GM23338 (cell line): ENCODE measurements around the gene HTT. TPM values are rescaled to one million over a fixed set of nuclear protein-coding genes. Genes with fewer than 3 reads are reported as not detected.

ENCODE experiments used
- ATAC-seq: fragments of 200-7000 bp; cut with Tn5 transposase; 3 replicates; pipeline ENCODE4 v1.9.1; 2020
- DNase-seq: peaks from one replicate; pipeline ENCODE4 v3.0.0-alpha.2; 2015; ENCODE audit warnings: low spot score
- H2AFZ ChIP-seq: fragments of 200-600 bp; sonication (generic); 2 replicates; pipeline ENCODE4 v1.8.0; 2016; ENCODE audit warnings: antibody characterized with exemption, mild to moderate bottlenecking, moderate library complexity
- H3F3A ChIP-seq: fragments of 200-600 bp; sonication (generic); replicated peaks from 2 replicates; pipeline ENCODE4 v1.8.0; 2017; ENCODE audit warnings: antibody characterized with exemption, mixed run types, low read depth
- H3K27ac ChIP-seq: fragments of 200-600 bp; sonication (generic); 2 replicates; pipeline ENCODE4 v1.6.1; 2016; ENCODE audit warnings: low read depth
- H3K27me3 ChIP-seq: fragments of 200-600 bp; sonication (generic); 2 replicates; pipeline ENCODE4 v1.8.0; 2016; ENCODE audit warnings: mild to moderate bottlenecking, mixed run types, moderate library complexity; ENCODE audit not compliant: insufficient read depth
- H3K36me3 ChIP-seq: fragments of 200-600 bp; sonication (generic); 2 replicates; pipeline ENCODE4 v1.8.0; 2016; ENCODE audit warnings: mild to moderate bottlenecking; ENCODE audit not compliant: insufficient read depth
- H3K4me1 ChIP-seq: fragments of 200-600 bp; sonication (generic); 2 replicates; pipeline ENCODE4 v1.8.0; 2016; ENCODE audit warnings: mild to moderate bottlenecking, moderate library complexity; ENCODE audit not compliant: insufficient read depth
- H3K4me2 ChIP-seq: fragments of 200-600 bp; sonication (generic); 2 replicates; pipeline ENCODE4 v1.7.1; 2017; ENCODE audit warnings: mixed run types
- H3K4me3 ChIP-seq: fragments of 200-600 bp; sonication (generic); 2 replicates; pipeline ENCODE4 v1.6.1; 2016; ENCODE audit warnings: mixed run types
- H3K79me2 ChIP-seq: fragments of 200-600 bp; sonication (generic); replicated peaks from 2 replicates; pipeline ENCODE4 v1.8.0; 2017; ENCODE audit warnings: mild to moderate bottlenecking; ENCODE audit not compliant: insufficient read depth
- H3K9me2 ChIP-seq: fragments of 200-600 bp; sonication (generic); 2 replicates; pipeline ENCODE4 v1.8.0; 2017; ENCODE audit not compliant: insufficient read depth
- H4K20me1 ChIP-seq: fragments of 200-600 bp; sonication (generic); replicated peaks from 2 replicates; pipeline ENCODE4 v1.8.0; 2017; ENCODE audit warnings: mild to moderate bottlenecking; ENCODE audit not compliant: insufficient read depth
- H3K27ac Mint-ChIP-seq: 2 replicates; pipeline ENCODE4 v1.8.0; 2020; ENCODE audit warnings: inconsistent platforms, mild to moderate bottlenecking, moderate library complexity, mixed read lengths
- H3K27me3 Mint-ChIP-seq: 3 replicates; pipeline ENCODE4 v1.8.0; 2022; ENCODE audit warnings: low read depth, mild to moderate bottlenecking, moderate library complexity, mixed read lengths, inconsistent platforms; ENCODE audit not compliant: insufficient read depth, poor library complexity
- H3K36me3 Mint-ChIP-seq: 3 replicates; pipeline ENCODE4 v1.8.0; 2021; ENCODE audit warnings: low read depth, mild to moderate bottlenecking, inconsistent platforms, moderate library complexity, mixed read lengths
- H3K4me1 Mint-ChIP-seq: 3 replicates; pipeline ENCODE4 v1.8.0; 2020; ENCODE audit warnings: mild to moderate bottlenecking, inconsistent platforms, mixed read lengths
- H3K4me3 Mint-ChIP-seq: 3 replicates; pipeline ENCODE4 v1.8.0; 2021; ENCODE audit warnings: moderate library complexity, mild to moderate bottlenecking, inconsistent platforms, mixed read lengths
- H3K9me3 Mint-ChIP-seq: 3 replicates; pipeline ENCODE4 v1.8.0; 2020; ENCODE audit warnings: moderate library complexity, mild to moderate bottlenecking, inconsistent platforms, mixed read lengths
- CREB1 ChIP-seq: fragments of 250-450 bp; sonication (Bioruptor Pico); IDR thresholded peaks from 2 replicates; pipeline ENCODE4 v1.5.0; 2020; ENCODE audit warnings: low read depth, mild to moderate bottlenecking, moderate library complexity
- EZH2 ChIP-seq: fragments of 200-600 bp; sonication (generic); IDR thresholded peaks from one replicate; pipeline ENCODE4 v1.8.0; 2017; ENCODE audit warnings: antibody characterized with exemption, mild to moderate bottlenecking, low read depth; ENCODE audit not compliant: unreplicated experiment
- EZH2phosphoT487 ChIP-seq: fragments of 200-600 bp; sonication (generic); IDR thresholded peaks from one replicate; pipeline ENCODE4 v1.8.1; 2018; ENCODE audit warnings: antibody characterized with exemption; ENCODE audit not compliant: unreplicated experiment
- JUNB ChIP-seq: IDR thresholded peaks from one replicate; pipeline ENCODE4 v1.6.1; 2016; ENCODE audit warnings: antibody characterized with exemption; ENCODE audit not compliant: unreplicated experiment
- POLR2AphosphoS5 ChIP-seq: IDR thresholded peaks from 2 replicates; pipeline ENCODE4 v1.6.1; 2016; ENCODE audit warnings: antibody characterized with exemption, low read depth
- STAT1 ChIP-seq: IDR thresholded peaks from one replicate; pipeline ENCODE4 v1.6.1; 2016; ENCODE audit warnings: antibody characterized with exemption; ENCODE audit not compliant: unreplicated experiment
- ZNF114 ChIP-seq: fragments of 250-450 bp; sonication (Bioruptor Pico); IDR thresholded peaks from 2 replicates; pipeline ENCODE4 v1.5.0; 2020; ENCODE audit warnings: mild to moderate bottlenecking, moderate library complexity
- ZNF331 ChIP-seq: fragments of 250-450 bp; sonication (Bioruptor Pico); IDR thresholded peaks from 2 replicates; pipeline ENCODE4 v1.5.0; 2020; ENCODE audit warnings: low read depth, mild to moderate bottlenecking, moderate library complexity
- polyA plus RNA-seq: library from polyadenylated mRNA; unstranded; fragments of >200 nt; fragmentation: Nextera tagmentation; extraction: Ambion mirVana; gene quantifications from 2 replicates; pipeline ENCODE4 v1.2.1, GENCODE V29; 2016
- total RNA-seq: library from RNA; depleted of rRNA; stranded (reverse); fragments of >200 nt; shearing (Covaris generic); gene quantifications from 2 replicates; pipeline ENCODE4 v1.2.3, GENCODE V29; 2014
- TF ChIP-seq, protein P1 (sequence below): IDR thresholded peaks from one replicate; pipeline ENCODE4 v1.6.1; 2018; ENCODE audit warnings: antibody characterized with exemption; ENCODE audit not compliant: unreplicated experiment
- TF ChIP-seq, protein P2 (sequence below), 2 experiments: fragments of 200-600 bp in 1 of 2; sonication (generic) in 1 of 2; conservative IDR thresholded peaks; 2 replicates each; pipeline versions ENCODE4 v1.5.1 to v1.6.1; 2016 to 2017; ENCODE audit warnings: antibody characterized with exemption in 2 of 2, low read depth in 2 of 2, mild to moderate bottlenecking in 2 of 2, moderate library complexity in 1 of 2
- TF ChIP-seq, protein P3 (sequence below): IDR thresholded peaks from 2 replicates; pipeline ENCODE4 v1.6.1; 2016; ENCODE audit warnings: antibody characterized with exemption

The HTT gene
- total and polyA plus RNA-seq, 2 experiments from 2014 or later = 26.6 to 67.7 TPM

DNA sequence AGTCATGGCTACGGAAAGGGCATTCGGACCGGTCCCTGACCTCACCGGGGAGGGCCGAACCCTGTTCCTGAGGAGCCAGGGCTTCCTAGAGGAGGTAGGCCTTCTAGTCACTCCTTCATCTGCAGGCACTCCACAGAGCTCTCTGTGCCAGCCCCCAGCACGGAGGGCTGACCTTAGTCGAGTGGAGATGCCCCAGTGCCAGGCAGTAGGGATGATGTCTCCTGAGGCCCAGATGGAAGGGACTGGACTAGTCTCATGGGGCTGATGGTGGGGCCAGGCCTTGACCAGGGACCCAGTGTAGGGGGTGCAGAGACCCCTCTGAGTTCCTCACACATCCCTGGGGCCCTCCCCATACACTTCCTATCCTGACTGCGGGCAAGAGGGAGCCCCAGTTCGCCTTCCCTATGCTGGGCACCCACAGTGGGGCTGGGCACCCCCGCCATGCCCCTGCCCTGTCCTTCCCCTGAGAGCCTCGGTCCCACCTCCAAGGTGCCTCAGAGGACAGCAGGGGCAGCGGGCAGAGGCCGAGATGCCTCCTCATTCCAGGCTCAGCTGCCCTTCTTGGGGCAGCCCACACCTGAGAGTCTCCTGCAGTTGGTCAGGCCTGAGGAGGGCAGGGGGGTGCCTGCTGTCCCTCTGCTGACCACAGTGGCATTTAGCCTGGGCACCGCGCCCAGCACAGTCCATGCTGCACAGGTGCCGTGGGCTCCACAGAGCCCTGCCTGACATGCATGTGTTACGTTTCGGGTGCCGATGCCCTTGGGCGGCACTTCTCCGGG, 173.1 kb downstream of the HTT start:
- TF ChIP-seq, protein P1, sequence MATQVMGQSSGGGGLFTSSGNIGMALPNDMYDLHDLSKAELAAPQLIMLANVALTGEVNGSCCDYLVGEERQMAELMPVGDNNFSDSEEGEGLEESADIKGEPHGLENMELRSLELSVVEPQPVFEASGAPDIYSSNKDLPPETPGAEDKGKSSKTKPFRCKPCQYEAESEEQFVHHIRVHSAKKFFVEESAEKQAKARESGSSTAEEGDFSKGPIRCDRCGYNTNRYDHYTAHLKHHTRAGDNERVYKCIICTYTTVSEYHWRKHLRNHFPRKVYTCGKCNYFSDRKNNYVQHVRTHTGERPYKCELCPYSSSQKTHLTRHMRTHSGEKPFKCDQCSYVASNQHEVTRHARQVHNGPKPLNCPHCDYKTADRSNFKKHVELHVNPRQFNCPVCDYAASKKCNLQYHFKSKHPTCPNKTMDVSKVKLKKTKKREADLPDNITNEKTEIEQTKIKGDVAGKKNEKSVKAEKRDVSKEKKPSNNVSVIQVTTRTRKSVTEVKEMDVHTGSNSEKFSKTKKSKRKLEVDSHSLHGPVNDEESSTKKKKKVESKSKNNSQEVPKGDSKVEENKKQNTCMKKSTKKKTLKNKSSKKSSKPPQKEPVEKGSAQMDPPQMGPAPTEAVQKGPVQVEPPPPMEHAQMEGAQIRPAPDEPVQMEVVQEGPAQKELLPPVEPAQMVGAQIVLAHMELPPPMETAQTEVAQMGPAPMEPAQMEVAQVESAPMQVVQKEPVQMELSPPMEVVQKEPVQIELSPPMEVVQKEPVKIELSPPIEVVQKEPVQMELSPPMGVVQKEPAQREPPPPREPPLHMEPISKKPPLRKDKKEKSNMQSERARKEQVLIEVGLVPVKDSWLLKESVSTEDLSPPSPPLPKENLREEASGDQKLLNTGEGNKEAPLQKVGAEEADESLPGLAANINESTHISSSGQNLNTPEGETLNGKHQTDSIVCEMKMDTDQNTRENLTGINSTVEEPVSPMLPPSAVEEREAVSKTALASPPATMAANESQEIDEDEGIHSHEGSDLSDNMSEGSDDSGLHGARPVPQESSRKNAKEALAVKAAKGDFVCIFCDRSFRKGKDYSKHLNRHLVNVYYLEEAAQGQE = no peak
- TF ChIP-seq JUNB (no peak), STAT1 (no peak), ZNF331 (CRISPR knock-in tag) (no peak)
- Histone ChIP-seq H3K27ac (no peak overlapping the region), H3F3A (no peaks in the 10 kb centered on the region), H3K4me2 (no peak overlapping the region), H3K9me2 (no peaks in the 10 kb centered on the region), H3K4me3 (no peak overlapping the region), H2AFZ (no peak overlapping the region), H3K4me1 (no peaks in the 10 kb centered on the region), H3K79me2 (no peaks in the 10 kb centered on the region), H3K36me3 (no peaks in the 10 kb centered on the region), H3K27me3 (no peaks in the 10 kb centered on the region), H4K20me1 (peaks cover 6% of the 10 kb centered on the region; the same call in 1 of the 2 replicates)
- Mint-ChIP-seq H3K36me3 (peaks cover under 1% of the 10 kb centered on the region; the same call in 1 of the 3 replicates), H3K27me3 (peaks cover 6% of the 10 kb centered on the region), H3K4me1 (peaks cover 17% of the 10 kb centered on the region), H3K4me3 (no peak overlapping the region), H3K9me3 (no peaks in the 10 kb centered on the region; the same call in 2 of the 3 replicates), H3K27ac (no peak overlapping the region)
- ATAC-seq = no peak
- no peak for DNase-seq

DNA sequence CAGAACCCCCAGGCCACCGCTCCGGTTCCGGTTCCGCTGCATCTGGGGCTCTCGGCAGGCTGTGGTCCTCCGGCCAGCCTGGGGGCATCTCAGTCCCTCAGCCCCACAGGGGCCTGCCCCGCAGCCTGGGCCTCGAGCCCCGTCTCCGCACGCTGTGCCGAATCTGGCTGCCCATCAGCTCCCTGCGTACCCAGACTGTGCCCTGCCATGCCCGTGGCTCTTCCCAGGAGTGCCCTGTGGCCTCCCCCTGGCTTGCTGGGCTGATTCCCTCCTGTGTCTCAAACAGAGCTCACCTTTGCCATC, 173.6 kb downstream of the HTT start:
- Histone ChIP-seq H2AFZ (no peak overlapping the region), H3K4me3 (no peak overlapping the region), H3K9me2 (no peaks in the 10 kb centered on the region), H3K36me3 (no peaks in the 10 kb centered on the region), H4K20me1 (0 out of 2 replicates have a peak, but pooled peaks cover 3% of the 10 kb centered on the region), H3K4me1 (no peaks in the 10 kb centered on the region), H3F3A (no peaks in the 10 kb centered on the region), H3K27ac (no peak overlapping the region), H3K27me3 (no peaks in the 10 kb centered on the region), H3K4me2 (no peak overlapping the region), H3K79me2 (no peaks in the 10 kb centered on the region)
- H3K4me1 Mint-ChIP-seq = peaks cover 12% of the 10 kb centered on the region
- H3K36me3 Mint-ChIP-seq = no peaks in the 10 kb centered on the region
- TF ChIP-seq STAT1 = no peak
- no peak for TF ChIP-seq EZH2phosphoT487
- no peak for TF ChIP-seq EZH2
- TF ChIP-seq ZNF114 (CRISPR knock-in tag) = no peak
- no peak for TF ChIP-seq POLR2AphosphoS5
- TF ChIP-seq CREB1 = no peak
- TF ChIP-seq, protein P2, sequence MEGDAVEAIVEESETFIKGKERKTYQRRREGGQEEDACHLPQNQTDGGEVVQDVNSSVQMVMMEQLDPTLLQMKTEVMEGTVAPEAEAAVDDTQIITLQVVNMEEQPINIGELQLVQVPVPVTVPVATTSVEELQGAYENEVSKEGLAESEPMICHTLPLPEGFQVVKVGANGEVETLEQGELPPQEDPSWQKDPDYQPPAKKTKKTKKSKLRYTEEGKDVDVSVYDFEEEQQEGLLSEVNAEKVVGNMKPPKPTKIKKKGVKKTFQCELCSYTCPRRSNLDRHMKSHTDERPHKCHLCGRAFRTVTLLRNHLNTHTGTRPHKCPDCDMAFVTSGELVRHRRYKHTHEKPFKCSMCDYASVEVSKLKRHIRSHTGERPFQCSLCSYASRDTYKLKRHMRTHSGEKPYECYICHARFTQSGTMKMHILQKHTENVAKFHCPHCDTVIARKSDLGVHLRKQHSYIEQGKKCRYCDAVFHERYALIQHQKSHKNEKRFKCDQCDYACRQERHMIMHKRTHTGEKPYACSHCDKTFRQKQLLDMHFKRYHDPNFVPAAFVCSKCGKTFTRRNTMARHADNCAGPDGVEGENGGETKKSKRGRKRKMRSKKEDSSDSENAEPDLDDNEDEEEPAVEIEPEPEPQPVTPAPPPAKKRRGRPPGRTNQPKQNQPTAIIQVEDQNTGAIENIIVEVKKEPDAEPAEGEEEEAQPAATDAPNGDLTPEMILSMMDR (conservative IDR thresholded peaks at IDR 0.05; ENCODE audit: low read depth in 2 of 2) = no peak
- TF ChIP-seq, protein P3, sequence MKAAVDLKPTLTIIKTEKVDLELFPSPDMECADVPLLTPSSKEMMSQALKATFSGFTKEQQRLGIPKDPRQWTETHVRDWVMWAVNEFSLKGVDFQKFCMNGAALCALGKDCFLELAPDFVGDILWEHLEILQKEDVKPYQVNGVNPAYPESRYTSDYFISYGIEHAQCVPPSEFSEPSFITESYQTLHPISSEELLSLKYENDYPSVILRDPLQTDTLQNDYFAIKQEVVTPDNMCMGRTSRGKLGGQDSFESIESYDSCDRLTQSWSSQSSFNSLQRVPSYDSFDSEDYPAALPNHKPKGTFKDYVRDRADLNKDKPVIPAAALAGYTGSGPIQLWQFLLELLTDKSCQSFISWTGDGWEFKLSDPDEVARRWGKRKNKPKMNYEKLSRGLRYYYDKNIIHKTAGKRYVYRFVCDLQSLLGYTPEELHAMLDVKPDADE = no peak
- H3K27ac Mint-ChIP-seq = no peak overlapping the region
- no peak for DNase-seq
- H3K4me3 Mint-ChIP-seq = no peak overlapping the region
- H3K27me3 Mint-ChIP-seq = peaks cover 6% of the 10 kb centered on the region
- no peak for ATAC-seq
- no peaks in the 10 kb centered on the region; the same call in 2 of the 3 replicates for H3K9me3 Mint-ChIP-seq
